HL-60 (cell line): Measurements from ENCODE around the gene EFNB1.

Experiments used
- DNase-seq, 2 experiments: peaks; one replicate each; pipeline ENCODE4 v3.0.0-alpha.2; 2010 to 2020; ENCODE audit warnings: low read depth in 1 of 2, low spot score in 1 of 2
- H3K27ac ChIP-seq: fragments of 250-450 bp; sonication (Bioruptor Pico); replicated peaks from 2 replicates; pipeline ENCODE4 v1.5.1; 2020; ENCODE audit warnings: mild to moderate bottlenecking, moderate library complexity
- H3K27me3 ChIP-seq: fragments of 250-450 bp; sonication (Bioruptor Pico); 2 replicates; pipeline ENCODE4 v1.5.1; 2021; ENCODE audit warnings: mild to moderate bottlenecking, moderate library complexity; ENCODE audit not compliant: insufficient read depth, poor library complexity, severe bottlenecking
- H3K4me3 ChIP-seq: replicated peaks from 2 replicates; pipeline ENCODE4 v1.5.1; 2011; ENCODE audit warnings: mild to moderate bottlenecking, control low read depth, low read length; ENCODE audit not compliant: insufficient read depth
- CTCF ChIP-seq: IDR thresholded peaks from one replicate; pipeline ENCODE4 v1.5.1; 2011; ENCODE audit warnings: low read length, control low read depth, inconsistent platforms; ENCODE audit not compliant: insufficient read depth
- GABPA ChIP-seq: IDR thresholded peaks from 2 replicates; pipeline ENCODE4 v1.6.1; 2012; ENCODE audit warnings: low read depth
- POLR2AphosphoS5 ChIP-seq: IDR thresholded peaks from 2 replicates; pipeline ENCODE4 v1.6.1; 2012; ENCODE audit warnings: low read depth
- REST ChIP-seq: IDR thresholded peaks from 2 replicates; pipeline ENCODE4 v1.6.1; 2012; ENCODE audit warnings: low read depth; ENCODE audit not compliant: insufficient replicate concordance
- SPI1 ChIP-seq: IDR thresholded peaks from 2 replicates; pipeline ENCODE4 v1.6.1; 2012; ENCODE audit warnings: low read depth, mild to moderate bottlenecking, borderline replicate concordance

The EFNB1 gene

GRCh38 chrX:68865926-68866325, 37.1 kb downstream of the EFNB1 start:
- no peak for TF ChIP-seq SPI1
- Histone ChIP-seq H3K27ac (no peak overlapping the region), H3K27me3 (no peaks in the 10 kb centered on the region), H3K4me3 (no peak overlapping the region)
- DNase-seq, result no peak

GRCh38 chrX:68867458-68868112, 38.8 kb downstream of the EFNB1 start:
- TF ChIP-seq SPI1, result peak; percentile 61; the same call in 1 of the 2 replicates
- no peak for TF ChIP-seq REST
- TF ChIP-seq CTCF, result no peak
- no peak overlapping the region for H3K4me3 ChIP-seq
- no peaks in the 10 kb centered on the region for H3K27me3 ChIP-seq
- no peak overlapping the region for H3K27ac ChIP-seq
- DNase-seq, result peak in 1 of 2 experiments; percentile 22

GRCh38 chrX:68868316-68868715, 39.5 kb downstream of the EFNB1 start:
- no peak for TF ChIP-seq POLR2AphosphoS5
- TF ChIP-seq SPI1, result no peak
- DNase-seq, result no peak
- no peak overlapping the region for H3K27ac ChIP-seq
- H3K27me3 ChIP-seq, result no peaks in the 10 kb centered on the region
- no peak overlapping the region for H3K4me3 ChIP-seq

- DNase-seq, result no peak
- Histone ChIP-seq H3K4me3 (no peak overlapping the region), H3K27me3 (no peaks in the 10 kb centered on the region), H3K27ac (no peak overlapping the region)
- no peak for TF ChIP-seq GABPA
- no peak for TF ChIP-seq POLR2AphosphoS5
Observed at GRCh38 chrX:68868902-68869800, 40.3 kb downstream of the EFNB1 start.

GRCh38 chrX:68870357-68870756, 41.5 kb downstream of the EFNB1 start:
- H3K27ac ChIP-seq, result no peak overlapping the region
- TF ChIP-seq GABPA (no peak), POLR2AphosphoS5 (no peak), SPI1 (no peak), CTCF (no peak), REST (no peak)
- no peak overlapping the region for H3K4me3 ChIP-seq
- no peaks in the 10 kb centered on the region for H3K27me3 ChIP-seq
- DNase-seq, result no peak
